Natural killer cell treated with Interleukin-12 subunit alpha and Interleukin-12 subunit beta and Interleukin-15 and Interleukin-18, amount 100 ng/mL, for 72 hours (primary cell): ENCODE measurements around the gene STK32C. TPM values are rescaled to one million over a fixed set of nuclear protein-coding genes. Genes with fewer than 3 reads are reported as not detected.

ENCODE experiments used
- ATAC-seq, 2 donors: fragments of 150-1000 bp; cut with Tn5 transposase in 1 of 2; sonication (Bioruptor Pico), chemical (Tn5 transposase) in 1 of 2; 2 replicates each; pipeline ENCODE4 v1.10.0; 2021
- DNase-seq: peaks from one replicate; pipeline ENCODE4 v3.0.0; 2022; ENCODE audit warnings: low spot score
- H3K27ac Mint-ChIP-seq, 2 donors: 1 replicate in 1 of 2; 2 replicates in 1 of 2; pipeline ENCODE4 v1.8.0; 2022; ENCODE audit warnings: mixed read lengths in 2 of 2, mild to moderate bottlenecking in 1 of 2, moderate library complexity in 1 of 2
- H3K27me3 Mint-ChIP-seq, 2 donors: 1 replicate in 1 of 2; 2 replicates in 1 of 2; pipeline ENCODE4 v1.8.0; 2022; ENCODE audit warnings: mixed read lengths in 2 of 2
- H3K36me3 Mint-ChIP-seq: one replicate; pipeline ENCODE4 v1.8.0; 2022; ENCODE audit warnings: mixed read lengths
- H3K4me1 Mint-ChIP-seq, 2 donors: 1 replicate in 1 of 2; 2 replicates in 1 of 2; pipeline ENCODE4 v1.8.0; 2022; ENCODE audit warnings: low read depth in 2 of 2, mixed read lengths in 2 of 2, mild to moderate bottlenecking in 1 of 2
- H3K4me3 Mint-ChIP-seq: one replicate; pipeline ENCODE4 v1.8.0; 2022; ENCODE audit warnings: mixed read lengths
- H3K9me3 Mint-ChIP-seq: 2 replicates; pipeline ENCODE4 v1.8.0; 2022; ENCODE audit warnings: mixed read lengths
- total RNA-seq, 2 donors: library from RNA; stranded (reverse); gene quantifications; one replicate each; pipeline ENCODE4 v1.2.3, GENCODE V29; 2022

Gene STK32C
- total RNA-seq, 2 donors from 2014 or later = 29.2 to 34.6 TPM

DNA sequence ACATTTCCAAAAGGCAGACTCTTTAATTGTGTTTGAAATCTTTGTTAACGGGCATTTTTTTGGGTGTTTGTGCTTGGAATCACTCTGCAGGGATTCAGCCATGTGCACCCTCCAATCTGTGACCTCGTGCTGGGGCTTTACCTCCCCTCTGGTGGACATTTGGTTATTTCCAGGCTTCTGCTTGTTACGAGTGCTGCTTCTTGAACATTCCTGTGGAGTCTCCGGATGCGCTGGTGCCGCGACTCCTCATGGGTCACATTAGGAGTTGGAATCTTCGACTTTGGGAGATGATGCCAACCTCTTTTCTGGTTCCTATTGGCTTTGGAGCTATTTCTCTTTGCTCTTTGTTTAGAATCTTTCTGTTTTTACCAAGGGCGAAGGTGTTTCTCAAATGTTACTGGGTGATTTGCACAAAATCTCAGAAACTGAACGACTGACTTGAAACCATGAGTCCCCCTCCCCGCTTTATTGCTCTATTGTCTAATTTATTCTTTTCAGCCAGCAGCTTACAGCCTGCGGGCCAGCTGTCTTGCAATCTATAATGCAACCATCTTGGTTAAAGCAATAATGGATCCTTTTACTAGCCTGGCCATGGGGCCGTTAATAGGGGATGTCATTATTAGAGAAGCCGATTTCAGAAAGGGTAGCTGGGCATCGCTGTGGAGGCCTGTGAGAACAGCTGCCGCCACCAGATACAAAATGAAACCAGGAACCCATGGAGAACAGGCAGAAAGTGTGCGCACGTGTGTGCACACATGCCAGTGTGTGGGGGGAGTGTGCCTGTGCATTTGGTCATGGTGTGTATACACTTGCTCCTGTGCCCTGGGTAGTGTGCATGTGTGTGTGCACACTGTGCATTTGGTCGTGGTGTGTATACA is 130.9 kb downstream of the STK32C start:
- no peak overlapping the region for H3K27ac Mint-ChIP-seq
- no peaks in the 10 kb centered on the region for H3K9me3 Mint-ChIP-seq
- no peak for DNase-seq
- H3K4me1 Mint-ChIP-seq = peaks cover 16 to 20% of the 10 kb centered on the region in 2 donors
- H3K27me3 Mint-ChIP-seq = peaks cover 31 to 37% of the 10 kb centered on the region in 2 donors
- no peak for ATAC-seq
- no peaks in the 10 kb centered on the region for H3K36me3 Mint-ChIP-seq
- no peak overlapping the region for H3K4me3 Mint-ChIP-seq

DNA sequence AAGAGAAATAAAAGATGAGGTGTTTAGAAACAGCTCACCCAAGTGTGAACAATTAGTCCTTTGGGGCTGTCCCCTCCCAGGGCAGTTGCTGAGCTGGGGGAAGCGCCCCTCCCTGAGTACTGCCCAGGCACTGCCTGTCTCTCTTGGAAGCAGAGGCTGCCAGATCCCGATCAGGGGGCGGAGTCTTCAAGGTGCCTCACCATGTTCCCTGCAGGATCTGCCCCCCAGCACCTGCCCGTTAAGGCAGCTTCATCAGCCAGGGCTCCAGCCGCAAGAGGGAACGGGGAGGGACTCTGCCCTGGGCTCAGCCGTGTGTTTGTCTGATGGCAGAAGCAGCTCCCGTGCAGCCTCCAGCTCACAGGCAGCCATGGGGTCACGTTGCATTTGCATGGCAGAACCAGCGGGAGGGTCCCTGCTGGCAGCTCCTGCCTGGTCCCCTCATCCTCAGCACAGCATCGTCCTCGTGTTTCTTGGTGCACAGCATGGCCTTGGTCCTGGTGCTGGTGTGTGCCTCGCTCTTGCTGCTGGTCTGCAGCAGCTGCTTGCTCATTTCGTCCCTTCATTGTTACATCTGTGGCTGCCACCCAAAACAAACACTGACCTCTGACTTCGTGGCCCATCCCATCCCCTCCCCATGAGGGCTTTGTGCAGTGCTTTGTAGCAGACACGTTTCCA is 131.7 kb downstream of the STK32C start:
- Mint-ChIP-seq H3K4me3 (no peak overlapping the region), H3K4me1 (peaks cover 16 to 20% of the 10 kb centered on the region in 2 donors), H3K27ac (no peak overlapping the region), H3K27me3 (peaks cover 31 to 37% of the 10 kb centered on the region in 2 donors), H3K36me3 (no peaks in the 10 kb centered on the region), H3K9me3 (no peaks in the 10 kb centered on the region)
- DNase-seq (no peak), ATAC-seq (peak; percentile 57 to 59)

DNA sequence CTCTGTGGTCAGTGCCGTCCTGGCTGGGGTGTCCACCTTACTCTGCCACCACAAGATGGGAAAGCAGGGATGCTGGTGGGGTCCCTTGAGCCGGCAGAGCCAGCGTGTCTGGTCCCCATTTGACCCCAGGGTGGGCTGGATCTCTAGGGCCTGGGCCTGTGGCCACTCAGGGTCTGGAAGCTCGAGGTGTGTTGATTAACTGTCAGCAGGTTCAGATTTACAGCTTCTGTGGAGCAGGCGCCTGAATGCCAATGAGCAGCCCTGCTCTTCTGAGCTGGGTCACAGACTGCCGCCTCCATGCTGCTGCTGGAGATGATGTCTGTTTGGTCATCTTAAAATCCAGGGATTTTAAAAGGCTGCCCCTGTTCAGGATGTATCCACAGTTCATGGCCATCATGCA is 132.3 kb downstream of the STK32C start:
- DNase-seq (no peak), ATAC-seq (no peak)
- Mint-ChIP-seq H3K27me3 (peaks cover 31 to 32% of the 10 kb centered on the region in 2 donors), H3K27ac (peak overlapping the region in 1 of 2 donors; percentile 50), H3K4me1 (peaks cover 16 to 20% of the 10 kb centered on the region in 2 donors), H3K36me3 (no peaks in the 10 kb centered on the region), H3K9me3 (no peaks in the 10 kb centered on the region), H3K4me3 (no peak overlapping the region)

DNA sequence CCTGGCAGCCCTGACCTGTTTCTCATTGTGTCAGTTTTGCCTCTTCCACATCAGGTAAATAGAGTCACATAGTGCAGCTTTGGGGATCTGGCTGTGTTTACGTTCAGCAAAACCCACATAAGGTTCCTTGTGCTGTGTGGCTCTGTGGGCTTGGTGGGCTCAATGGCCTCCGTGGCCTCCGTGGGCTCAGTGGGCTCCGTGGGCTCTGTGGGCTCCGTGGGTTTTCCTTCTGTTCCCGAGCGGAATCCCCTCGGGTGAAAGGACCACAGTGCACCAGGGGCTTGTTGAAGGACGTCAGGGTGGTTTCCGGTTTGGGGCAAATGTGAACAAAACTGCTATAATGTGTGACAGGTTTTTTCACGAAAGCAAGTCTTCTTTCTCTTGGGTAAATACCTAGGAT is 133.5 kb downstream of the STK32C start:
- no peaks in the 10 kb centered on the region for H3K36me3 Mint-ChIP-seq
- peaks cover 31% of the 10 kb centered on the region in 2 donors for H3K27me3 Mint-ChIP-seq
- H3K27ac Mint-ChIP-seq = peak overlapping the region in 1 of 2 donors; percentile 50

DNA sequence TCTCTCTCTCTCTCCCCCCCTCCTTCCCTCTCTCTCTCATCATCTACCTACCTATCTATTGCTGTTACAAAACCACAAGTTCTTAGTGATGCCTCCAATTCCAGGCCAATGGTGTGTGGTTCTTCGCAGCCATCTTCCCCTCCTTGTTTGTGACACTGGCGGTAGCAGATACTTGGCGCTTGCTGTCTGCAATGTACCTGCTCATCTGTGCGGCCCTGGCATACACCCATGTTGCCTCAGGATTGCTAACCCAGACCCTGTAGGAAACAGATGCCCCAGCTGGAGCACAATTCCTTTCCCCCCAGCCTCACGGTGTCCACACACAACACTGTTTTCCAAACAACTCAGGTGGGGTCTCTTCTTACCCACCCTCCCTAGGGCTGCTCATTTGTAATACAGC is 134.6 kb downstream of the STK32C start:
- no peak overlapping the region for H3K4me3 Mint-ChIP-seq

More for the DNA sequence above, 133.5 kb downstream of the STK32C start:
- Mint-ChIP-seq H3K9me3 (no peaks in the 10 kb centered on the region), H3K4me1 (peaks cover 14 to 20% of the 10 kb centered on the region in 2 donors), H3K4me3 (no peak overlapping the region)
- ATAC-seq (no peak), DNase-seq (peak; percentile 29)

DNA sequence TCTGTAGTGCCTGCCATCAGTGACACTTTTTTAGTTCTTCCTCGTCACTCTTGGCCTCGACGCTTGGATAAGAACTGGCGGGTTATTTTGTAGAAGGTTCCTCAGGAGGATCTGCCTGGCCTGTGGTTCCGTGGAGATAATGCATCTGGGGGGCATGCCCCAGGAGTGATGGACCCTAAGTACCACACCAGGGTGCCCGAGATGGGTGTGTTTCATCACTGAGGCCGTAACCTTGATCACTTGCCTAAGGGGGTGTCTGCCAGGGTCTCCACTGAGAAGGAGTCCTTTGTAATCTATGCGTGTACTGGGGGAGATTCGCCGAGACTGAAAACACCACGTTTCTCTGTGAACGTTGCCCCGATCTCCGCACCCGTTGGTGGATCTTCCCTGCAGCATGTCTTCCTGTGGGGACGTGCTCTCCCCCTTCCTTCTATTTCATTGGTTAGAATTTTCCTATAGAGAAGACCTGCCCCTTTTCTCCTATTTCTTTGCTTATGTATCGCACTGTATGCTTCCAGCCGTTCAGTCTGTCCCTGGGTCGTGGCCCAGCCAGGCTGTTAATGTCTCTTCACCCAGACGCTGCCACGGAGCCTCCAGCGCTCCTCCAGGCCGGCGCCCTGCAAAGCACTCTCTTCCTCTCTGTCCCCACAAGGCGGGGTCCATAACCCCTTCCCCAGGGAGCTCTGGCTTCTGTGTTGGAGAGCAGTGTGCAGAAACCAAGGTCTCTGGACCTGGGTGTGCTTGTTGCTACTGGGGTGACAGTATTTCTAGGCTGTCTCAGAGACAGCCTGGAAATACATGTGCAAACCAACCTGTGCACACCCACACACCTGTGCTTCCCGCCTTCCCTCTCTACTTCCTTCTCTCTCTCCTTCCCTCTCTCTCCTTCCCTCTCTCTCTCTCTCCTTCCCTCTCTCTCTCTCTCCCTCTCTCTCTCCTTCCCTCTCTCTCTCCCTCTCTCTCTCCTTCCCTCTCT is 135.4 kb downstream of the STK32C start:
- peaks cover 18 to 21% of the 10 kb centered on the region in 2 donors for H3K27me3 Mint-ChIP-seq
- peak; percentile 25 for DNase-seq
- no peaks in the 10 kb centered on the region for H3K36me3 Mint-ChIP-seq
- H3K27ac Mint-ChIP-seq = no peak overlapping the region
- ATAC-seq = no peak
- H3K9me3 Mint-ChIP-seq = no peaks in the 10 kb centered on the region
- H3K4me1 Mint-ChIP-seq = peaks cover 13 to 20% of the 10 kb centered on the region in 2 donors
- no peak overlapping the region for H3K4me3 Mint-ChIP-seq

More for the DNA sequence above, 134.6 kb downstream of the STK32C start:
- H3K9me3 Mint-ChIP-seq = no peaks in the 10 kb centered on the region
- H3K36me3 Mint-ChIP-seq = no peaks in the 10 kb centered on the region
- DNase-seq (peak; percentile 41), ATAC-seq (no peak)
- peaks cover 13 to 20% of the 10 kb centered on the region in 2 donors for H3K4me1 Mint-ChIP-seq
- peak overlapping the region; percentile 43 to 50 for H3K27ac Mint-ChIP-seq
- H3K27me3 Mint-ChIP-seq = peaks cover 26 to 29% of the 10 kb centered on the region in 2 donors

DNA sequence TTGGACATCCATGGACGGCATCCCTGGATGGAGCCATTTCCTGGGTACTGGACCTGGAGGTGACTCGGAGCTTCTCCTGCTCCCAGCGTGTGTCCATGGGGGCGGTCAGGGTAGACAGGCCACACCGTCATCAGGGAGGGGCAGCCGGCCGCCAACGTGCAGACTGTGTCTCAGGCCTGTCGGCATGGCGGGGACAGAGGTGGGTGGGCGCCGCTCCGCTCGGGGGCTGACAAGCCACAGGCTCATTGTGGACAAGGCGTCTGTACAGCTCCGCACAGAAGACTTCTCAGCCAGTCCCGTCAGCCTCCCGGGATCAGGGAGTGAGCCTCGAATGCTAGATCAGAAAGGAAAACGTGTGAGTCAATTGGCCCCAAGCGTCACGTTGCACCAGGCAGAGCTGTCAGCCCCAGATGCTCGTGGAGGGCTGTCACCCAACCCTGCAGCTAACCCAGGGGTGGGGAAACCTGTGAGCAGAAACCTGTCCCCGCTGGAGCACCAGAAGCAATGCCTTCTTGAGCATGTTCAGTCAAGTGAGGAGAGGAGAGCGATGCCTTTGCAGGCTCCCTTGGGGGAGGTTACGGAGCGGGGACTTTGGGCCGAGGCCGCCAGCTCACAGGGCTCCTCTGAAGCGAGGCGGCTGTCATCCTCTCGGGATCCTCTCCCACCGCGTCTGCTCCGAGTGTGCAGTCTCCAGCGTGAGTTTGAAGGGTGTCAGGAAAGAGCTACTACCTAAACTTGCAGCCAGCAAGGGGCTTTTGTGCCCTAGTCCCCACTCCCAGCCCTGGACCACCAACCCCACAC is 137.0 kb downstream of the STK32C start:
- no peak overlapping the region for H3K27ac Mint-ChIP-seq
- H3K9me3 Mint-ChIP-seq = no peaks in the 10 kb centered on the region
- ATAC-seq (peak in 1 of 2 donors; percentile 15), DNase-seq (peak; percentile 50)
- no peaks in the 10 kb centered on the region for H3K36me3 Mint-ChIP-seq
- H3K4me1 Mint-ChIP-seq = peaks cover 10 to 23% of the 10 kb centered on the region in 2 donors
- H3K4me3 Mint-ChIP-seq = no peak overlapping the region
- H3K27me3 Mint-ChIP-seq = peaks cover 7 to 8% of the 10 kb centered on the region in 2 donors

DNA sequence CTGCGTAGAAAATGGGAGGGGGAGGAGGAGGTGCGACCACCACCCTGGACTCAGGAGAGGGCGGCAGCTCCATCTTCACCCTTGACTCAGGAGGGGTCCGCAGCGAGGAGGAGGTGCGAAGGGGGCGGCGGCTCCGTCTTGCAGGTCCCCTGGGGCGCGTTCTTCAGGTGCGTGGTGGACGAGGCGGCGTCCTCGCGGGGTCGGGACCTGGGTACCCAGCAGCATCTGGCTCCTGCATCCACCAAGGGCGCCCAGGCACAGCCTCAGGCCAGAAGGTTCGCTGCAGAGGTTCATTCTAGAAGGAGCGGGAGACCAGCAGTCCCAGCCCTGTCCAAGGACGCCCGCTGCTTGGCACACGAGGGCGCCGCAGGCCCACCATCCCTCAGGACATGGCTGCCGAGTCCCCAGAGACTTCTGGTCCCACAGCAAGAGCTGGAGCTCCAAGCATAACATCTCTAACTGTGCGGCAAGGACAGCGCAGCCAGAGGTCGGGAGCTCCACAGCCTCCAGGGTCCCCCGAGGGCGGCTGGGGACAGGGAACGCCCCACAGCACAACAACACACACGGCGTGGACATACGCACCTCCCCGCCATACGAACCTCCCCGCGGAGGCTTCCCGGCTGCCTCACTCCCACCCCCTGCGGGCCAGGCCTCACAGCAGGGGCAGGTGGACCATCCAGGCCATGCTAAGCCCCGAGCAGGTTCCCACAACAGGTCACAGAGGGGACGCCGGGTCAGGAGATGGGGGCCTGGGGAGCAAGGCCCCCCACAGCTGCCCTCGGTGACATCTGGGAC is 137.8 kb downstream of the STK32C start:
- H3K4me1 Mint-ChIP-seq = peaks cover 10 to 17% of the 10 kb centered on the region in 2 donors
- no peak for ATAC-seq

DNA sequence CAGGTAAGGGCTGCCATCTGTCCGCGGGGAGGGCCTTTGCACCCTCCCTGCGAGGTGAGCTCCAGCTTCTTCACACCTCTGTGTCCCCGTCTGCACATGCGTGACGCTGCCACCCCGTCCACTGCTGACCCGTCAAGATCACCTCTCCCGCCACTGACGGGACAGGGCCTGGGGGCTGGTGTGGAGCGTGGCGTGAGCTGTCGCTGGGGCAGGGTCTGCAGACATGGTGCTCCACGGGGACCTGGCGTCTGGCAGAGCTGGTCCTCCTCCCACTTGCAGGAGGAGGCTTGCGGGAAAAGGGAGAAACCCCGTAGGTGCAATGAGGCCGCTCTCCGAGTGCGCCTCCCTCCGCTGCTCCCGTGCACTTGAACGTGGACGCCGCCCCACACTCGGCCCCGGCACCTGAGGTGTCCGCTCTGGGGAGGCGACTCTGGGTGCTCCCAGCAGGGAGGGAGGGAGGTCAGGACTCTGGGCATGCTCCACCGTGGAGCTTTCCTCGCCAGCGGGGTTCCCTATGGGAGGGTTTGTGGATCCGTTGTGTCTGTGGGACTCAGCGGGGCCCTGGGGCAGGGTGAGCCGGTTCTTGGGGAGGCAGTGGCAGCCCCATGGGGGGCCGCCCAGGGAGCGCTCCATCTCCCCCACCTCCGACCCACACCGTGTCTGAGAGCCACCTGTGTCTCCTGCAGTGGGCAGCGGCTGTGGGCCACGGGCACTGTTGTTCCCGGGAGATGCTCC is 138.6 kb downstream of the STK32C start:
- no peaks in the 10 kb centered on the region for H3K36me3 Mint-ChIP-seq
- peaks cover 10 to 13% of the 10 kb centered on the region in 2 donors for H3K4me1 Mint-ChIP-seq
- H3K27me3 Mint-ChIP-seq = peaks cover 3 to 7% of the 10 kb centered on the region in 2 donors
- no peak overlapping the region for H3K27ac Mint-ChIP-seq
- H3K4me3 Mint-ChIP-seq = no peak overlapping the region
- H3K9me3 Mint-ChIP-seq = no peaks in the 10 kb centered on the region
- peak in 1 of 2 donors; percentile 20 for ATAC-seq
- DNase-seq = no peak

More for the DNA sequence above, 137.8 kb downstream of the STK32C start:
- H3K9me3 Mint-ChIP-seq = no peaks in the 10 kb centered on the region
- DNase-seq = peak; percentile 53
- no peaks in the 10 kb centered on the region for H3K36me3 Mint-ChIP-seq
- no peak overlapping the region for H3K4me3 Mint-ChIP-seq
- H3K27me3 Mint-ChIP-seq = peaks cover 3 to 7% of the 10 kb centered on the region in 2 donors
- H3K27ac Mint-ChIP-seq = no peak overlapping the region

DNA sequence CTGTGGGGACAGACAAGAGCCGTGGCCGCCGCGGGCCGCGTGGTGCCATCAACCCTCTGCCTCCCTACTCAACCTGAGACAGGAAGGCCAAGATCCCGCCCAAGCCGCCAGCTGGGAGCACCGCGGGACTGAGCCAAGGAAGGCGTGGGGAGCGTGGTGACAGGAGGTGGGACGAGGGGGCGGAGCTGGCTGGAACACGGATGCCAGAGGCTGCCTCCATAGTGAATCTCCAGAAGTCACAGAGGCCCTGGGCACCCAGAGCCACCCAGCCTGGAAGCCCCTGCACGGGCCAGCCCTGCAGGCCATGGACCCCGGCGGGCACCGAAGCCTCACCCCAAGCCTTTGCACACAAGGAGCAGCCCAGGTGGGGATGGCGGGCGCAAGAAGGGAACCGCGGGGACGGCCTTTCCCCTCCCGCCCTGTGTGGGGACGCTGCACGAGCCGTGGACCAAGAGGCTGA is 139.1 kb downstream of the STK32C start:
- peaks cover 10 to 12% of the 10 kb centered on the region in 2 donors for H3K4me1 Mint-ChIP-seq
- DNase-seq = no peak
- no peaks in the 10 kb centered on the region for H3K9me3 Mint-ChIP-seq
- no peaks in the 10 kb centered on the region for H3K36me3 Mint-ChIP-seq
- no peak overlapping the region for H3K4me3 Mint-ChIP-seq
- no peak overlapping the region for H3K27ac Mint-ChIP-seq
- H3K27me3 Mint-ChIP-seq = peaks cover 3 to 7% of the 10 kb centered on the region in 2 donors
- ATAC-seq = no peak

DNA sequence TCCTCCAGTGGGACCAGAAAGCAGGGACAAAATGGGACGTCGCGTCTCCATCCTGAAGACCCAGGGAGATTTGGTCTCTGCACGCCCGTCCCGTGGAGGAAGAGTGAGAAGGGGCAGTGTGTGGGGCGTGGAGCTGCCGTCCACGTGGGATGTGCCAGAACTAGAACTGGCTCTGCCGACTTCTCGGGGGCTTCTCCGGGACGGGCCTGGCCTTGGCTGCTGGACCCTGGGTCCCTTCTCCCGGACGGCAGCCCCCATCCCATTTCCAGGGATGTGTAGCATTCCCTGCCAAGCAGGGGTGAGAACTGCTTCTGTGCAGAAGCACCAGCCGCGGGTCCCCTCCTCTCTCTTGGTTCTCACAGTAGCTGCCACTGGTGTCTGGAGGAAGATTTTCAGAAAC is 139.8 kb downstream of the STK32C start:
- no peak for ATAC-seq
- Mint-ChIP-seq H3K4me3 (no peak overlapping the region), H3K27me3 (peaks cover 3 to 7% of the 10 kb centered on the region in 2 donors), H3K36me3 (no peaks in the 10 kb centered on the region), H3K27ac (no peak overlapping the region), H3K9me3 (no peaks in the 10 kb centered on the region), H3K4me1 (peaks cover 5 to 6% of the 10 kb centered on the region in 2 donors)
- no peak for DNase-seq
